ENCODE measurements around the gene RCE1.

The RCE1 gene

GRCh38 chr11:66857927-66858185 lies 14.6 kb downstream of the RCE1 start:
- DNase-seq = no peak

DNA sequence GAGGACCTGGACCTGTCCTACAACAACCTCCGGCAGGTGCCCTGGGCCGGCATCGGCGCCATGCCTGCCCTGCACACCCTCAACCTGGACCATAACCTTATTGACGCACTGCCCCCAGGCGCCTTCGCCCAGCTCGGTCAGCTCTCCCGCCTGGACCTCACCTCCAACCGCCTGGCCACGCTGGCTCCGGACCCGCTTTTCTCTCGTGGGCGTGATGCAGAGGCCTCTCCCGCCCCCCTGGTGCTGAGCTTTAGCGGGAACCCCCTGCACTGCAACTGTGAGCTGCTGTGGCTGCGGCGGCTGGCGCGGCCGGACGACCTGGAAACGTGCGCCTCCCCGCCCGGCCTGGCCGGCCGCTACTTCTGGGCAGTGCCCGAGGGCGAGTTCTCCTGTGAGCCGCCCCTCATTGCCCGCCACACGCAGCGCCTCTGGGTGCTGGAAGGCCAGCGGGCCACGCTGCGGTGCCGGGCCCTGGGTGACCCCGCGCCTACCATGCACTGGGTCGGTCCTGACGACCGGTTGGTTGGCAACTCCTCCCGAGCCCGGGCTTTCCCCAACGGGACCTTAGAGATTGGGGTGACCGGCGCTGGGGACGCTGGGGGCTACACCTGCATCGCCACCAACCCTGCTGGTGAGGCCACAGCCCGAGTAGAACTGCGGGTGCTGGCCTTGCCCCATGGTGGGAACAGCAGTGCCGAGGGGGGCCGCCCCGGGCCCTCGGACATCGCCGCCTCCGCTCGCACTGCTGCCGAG lies 15.1 kb downstream of the RCE1 start:
- no peak for DNase-seq

DNA sequence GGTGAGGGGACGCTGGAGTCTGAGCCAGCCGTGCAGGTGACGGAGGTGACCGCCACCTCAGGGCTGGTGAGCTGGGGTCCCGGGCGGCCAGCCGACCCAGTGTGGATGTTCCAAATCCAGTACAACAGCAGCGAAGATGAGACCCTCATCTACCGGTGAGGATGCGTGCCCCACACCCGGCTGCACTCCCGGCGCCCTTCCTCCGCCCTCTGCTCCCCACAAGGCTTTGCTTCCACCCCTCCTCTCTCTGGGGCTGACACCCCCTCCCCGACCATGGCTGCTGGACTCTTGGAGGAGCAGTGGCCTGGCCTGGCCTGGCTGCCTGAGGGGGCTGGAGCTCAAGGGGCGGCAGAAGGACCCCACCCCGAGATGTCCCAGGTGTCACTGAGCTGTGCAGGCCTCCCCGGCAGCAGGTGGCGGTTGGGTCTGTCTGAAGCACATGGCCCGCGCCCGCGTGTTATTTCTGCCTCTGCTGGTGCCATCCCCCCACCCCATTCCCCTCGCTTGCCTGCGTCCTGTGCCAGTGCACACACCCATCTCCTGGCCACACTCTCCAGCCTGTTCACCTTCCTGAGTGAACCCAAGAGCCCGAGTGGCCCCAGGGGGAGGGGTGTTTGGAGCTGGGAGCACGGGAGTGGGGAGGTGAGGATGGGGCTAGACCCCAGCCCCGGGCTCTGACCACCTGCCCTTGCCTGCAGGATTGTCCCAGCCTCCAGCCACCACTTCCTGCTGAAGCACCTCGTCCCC lies 15.9 kb downstream of the RCE1 start:
- no peak for DNase-seq

DNA sequence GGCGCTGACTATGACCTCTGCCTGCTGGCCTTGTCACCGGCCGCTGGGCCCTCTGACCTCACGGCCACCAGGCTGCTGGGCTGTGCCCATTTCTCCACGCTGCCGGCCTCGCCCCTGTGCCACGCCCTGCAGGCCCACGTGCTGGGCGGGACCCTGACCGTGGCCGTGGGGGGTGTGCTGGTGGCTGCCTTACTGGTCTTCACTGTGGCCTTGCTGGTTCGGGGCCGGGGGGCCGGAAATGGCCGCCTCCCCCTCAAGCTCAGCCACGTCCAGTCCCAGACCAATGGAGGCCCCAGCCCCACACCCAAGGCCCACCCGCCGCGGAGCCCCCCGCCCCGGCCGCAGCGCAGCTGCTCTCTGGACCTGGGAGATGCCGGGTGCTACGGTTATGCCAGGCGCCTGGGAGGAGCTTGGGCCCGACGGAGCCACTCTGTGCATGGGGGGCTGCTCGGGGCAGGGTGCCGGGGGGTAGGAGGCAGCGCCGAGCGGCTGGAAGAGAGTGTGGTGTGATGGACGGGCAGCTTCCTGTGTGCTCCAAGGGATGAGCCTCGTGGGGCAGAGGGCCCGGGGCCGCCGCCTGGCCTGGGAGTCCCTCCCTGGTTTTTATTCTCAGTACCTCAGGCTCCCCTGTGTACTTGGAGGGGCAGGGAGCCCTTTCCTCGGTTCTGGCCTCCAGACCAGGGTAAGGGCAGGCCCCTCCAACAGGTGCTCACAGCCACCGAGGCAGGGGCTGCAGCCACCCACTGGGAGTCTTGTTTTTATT lies 16.6 kb downstream of the RCE1 start:
- DNase-seq = no peak

DNA sequence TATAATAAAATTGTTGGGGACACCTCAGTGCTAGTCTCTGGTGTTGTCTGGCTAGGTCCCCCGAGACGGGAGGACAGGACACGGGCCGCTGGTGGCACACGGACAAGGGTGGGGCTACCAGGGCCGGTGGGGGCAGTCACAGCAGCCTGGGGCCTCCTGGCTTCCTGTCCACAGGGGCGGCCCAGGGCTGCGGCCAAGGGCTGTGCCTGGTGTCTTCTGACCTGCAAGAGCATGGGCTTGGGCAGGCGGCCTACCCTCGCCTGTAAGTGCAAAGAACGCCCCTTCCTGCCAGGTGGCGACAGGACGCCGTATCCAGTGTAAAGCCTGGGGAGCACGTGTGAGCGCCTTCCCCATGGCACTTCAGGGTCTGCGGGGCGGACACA lies 17.2 kb downstream of the RCE1 start:
- no peak for DNase-seq

- DNase-seq = no peak
Measured at GRCh38 chr11:66861038-66861773, 18.0 kb downstream of the RCE1 start.

GRCh38 chr11:66861774-66862558 lies 18.7 kb downstream of the RCE1 start:
- DNase-seq = no peak

DNA sequence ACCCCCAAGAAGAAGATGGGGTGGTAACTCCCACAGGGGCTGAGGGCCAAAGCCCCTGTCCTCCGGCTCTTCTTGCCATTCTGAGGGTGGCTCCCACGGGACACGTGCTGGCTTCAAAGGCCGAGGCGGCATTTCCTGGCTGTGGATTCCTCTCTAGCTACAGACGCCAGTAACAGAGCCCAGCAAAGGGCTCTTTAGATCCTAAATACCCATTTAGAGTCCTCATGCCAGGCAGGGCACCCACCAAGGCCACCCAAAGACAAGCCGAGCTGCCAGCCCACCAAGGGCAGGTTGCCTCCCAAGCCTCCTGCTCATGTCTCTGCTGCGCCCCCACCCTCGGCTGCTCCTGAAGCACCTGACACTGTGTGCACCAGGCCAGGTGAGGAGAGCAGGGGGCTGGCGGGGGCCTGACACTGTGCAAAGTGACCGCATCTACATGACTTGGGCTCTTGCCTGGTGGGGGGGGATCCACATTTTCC lies 19.4 kb downstream of the RCE1 start:
- DNase-seq = no peak

- DNase-seq = no peak
Measured at GRCh38 chr11:66863428-66864125, 20.3 kb downstream of the RCE1 start.

GRCh38 chr11:66864172-66864901 lies 21.1 kb downstream of the RCE1 start:
- no peak for DNase-seq

- DNase-seq = no peak
Measured at GRCh38 chr11:66864924-66865697, 21.9 kb downstream of the RCE1 start.

DNA sequence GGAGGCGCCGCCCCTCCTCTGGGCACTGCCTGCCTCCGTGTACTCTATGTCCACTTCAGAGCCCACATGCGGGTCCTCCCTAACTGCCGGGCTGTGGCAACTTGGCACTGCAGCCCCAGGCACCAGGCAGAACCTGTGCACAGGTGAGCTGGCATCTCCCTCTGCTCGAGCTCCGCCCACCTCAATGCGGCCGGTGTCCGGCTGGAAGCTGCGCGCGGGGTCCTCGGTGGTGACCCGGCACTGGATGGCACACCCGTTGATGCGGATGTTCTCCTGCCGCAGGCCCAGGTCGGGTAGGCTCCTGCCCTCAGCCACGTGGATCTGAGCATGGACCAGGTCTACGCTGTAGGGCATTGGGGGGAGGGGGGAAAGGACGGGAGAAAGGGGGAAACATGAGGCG lies 22.8 kb downstream of the RCE1 start:
- DNase-seq = no peak

GRCh38 chr11:66866511-66866986 lies 23.3 kb downstream of the RCE1 start:
- DNase-seq = no peak

DNA sequence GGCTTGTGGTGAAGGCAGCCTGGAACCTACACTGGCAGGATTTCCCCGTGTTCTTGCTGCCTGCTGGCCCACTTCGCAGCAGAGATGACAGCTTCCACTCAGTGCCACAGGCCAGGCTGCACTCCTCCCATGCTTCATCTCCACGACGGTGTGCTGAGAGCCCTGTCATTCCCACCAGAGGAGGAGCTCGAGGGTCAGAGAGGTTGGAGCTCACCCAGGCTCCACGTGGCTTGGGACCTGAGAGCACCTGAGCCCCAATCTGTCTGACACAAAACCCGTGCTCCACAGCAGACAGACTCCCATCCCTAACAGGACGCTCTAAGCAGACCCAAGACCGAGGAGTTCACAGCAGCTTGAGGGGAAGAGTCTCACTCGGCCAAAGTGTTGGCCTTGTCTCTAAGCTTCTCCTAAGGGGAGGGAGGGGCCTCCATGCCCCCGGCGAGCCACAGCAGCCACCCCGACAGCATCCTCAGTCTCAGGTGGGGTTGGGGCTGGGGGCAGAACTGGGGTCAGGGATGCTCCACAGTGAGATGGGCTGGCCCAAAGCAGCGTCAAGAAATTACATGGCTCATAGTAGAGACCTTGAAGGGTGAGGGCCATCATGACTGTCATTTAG lies 24.3 kb downstream of the RCE1 start:
- DNase-seq = no peak

- DNase-seq = no peak
Measured at GRCh38 chr11:66868082-66868725, 25.0 kb downstream of the RCE1 start.

- peak; percentile 18 for DNase-seq
Measured at GRCh38 chr11:66868726-66869566, 25.7 kb downstream of the RCE1 start.

DNA sequence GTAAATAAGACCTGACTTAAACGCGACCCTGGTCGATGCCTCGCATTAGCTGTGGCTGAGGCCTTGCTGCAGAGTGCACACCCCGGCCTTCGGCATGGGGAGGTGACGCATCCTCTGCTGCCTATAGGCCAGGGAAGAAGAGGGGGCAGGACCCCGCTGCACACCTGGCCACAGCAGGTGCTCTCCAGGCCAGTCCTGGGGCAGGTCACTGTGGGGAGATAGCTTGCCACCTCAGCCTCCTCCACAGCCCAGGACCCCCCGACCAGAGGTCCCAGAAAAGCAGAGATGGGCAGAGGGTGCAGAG lies 26.3 kb downstream of the RCE1 start:
- no peak for DNase-seq

- no peak for DNase-seq
Measured at GRCh38 chr11:66870131-66870530, 26.9 kb downstream of the RCE1 start.
